Type B pancreatic cell (in vitro differentiated cells): ENCODE results near the gene SERINC4. TPM values are rescaled to one million over a fixed set of nuclear protein-coding genes. Genes with fewer than 3 reads are reported as not detected.

ENCODE experiments used
- DNase-seq: peaks from one replicate; pipeline ENCODE4 v3.0.0; 2021; ENCODE audit warnings: mixed read lengths; ENCODE audit not compliant: unreplicated experiment; ENCODE audit errors: extremely low spot score
- H3K27ac Mint-ChIP-seq: 2 replicates; pipeline ENCODE4 v1.8.0; 2021; ENCODE audit warnings: mild to moderate bottlenecking, mixed read lengths
- H3K27me3 Mint-ChIP-seq: 2 replicates; pipeline ENCODE4 v1.8.0; 2021; ENCODE audit warnings: mixed read lengths
- H3K36me3 Mint-ChIP-seq: 2 replicates; pipeline ENCODE4 v1.8.0; 2021; ENCODE audit warnings: mixed read lengths
- H3K4me1 Mint-ChIP-seq: one replicate; pipeline ENCODE4 v1.8.0; 2021; ENCODE audit warnings: mixed read lengths; ENCODE audit not compliant: unreplicated experiment
- H3K4me3 Mint-ChIP-seq: 2 replicates; pipeline ENCODE4 v1.8.0; 2021; ENCODE audit warnings: mild to moderate bottlenecking, mixed read lengths
- H3K9me3 Mint-ChIP-seq: 2 replicates; pipeline ENCODE4 v1.8.0; 2021; ENCODE audit warnings: mixed read lengths
- CTCF ChIP-seq: fragments of 200-600 bp; sonication (generic); conservative IDR thresholded peaks from 2 replicates; pipeline ENCODE4 v1.5.0; 2021; ENCODE audit warnings: antibody characterized with exemption, mild to moderate bottlenecking
- total RNA-seq: library from RNA; stranded (reverse); gene quantifications from 2 replicates; pipeline ENCODE4 v1.2.1, GENCODE V29; 2021; ENCODE audit warnings: low replicate concordance

Gene SERINC4
- total RNA-seq, 1 donor from 2014 or later, result 0.17 TPM

GRCh38 chr15:43776718-43777266 is 23.2 kb downstream of the SERINC4 start, which contains the start of gene ELL3:
Gene ELL3 (minus strand): TSS chr15:43776966. CDS start chr15:43776901, 65 bp downstream.
- Mint-ChIP-seq H3K36me3 (peaks cover 12% of the 10 kb centered on the region), H3K9me3 (no peaks in the 10 kb centered on the region), H3K4me3 (peak within 1 kb of the TSS; percentile 90), H3K27ac (peak within 1 kb of the TSS; percentile 87), H3K27me3 (no peaks in the 10 kb centered on the region), H3K4me1 (peaks cover 12% of the 10 kb centered on the region)
- no peak for DNase-seq
- no peak for TF ChIP-seq CTCF

GRCh38 chr15:43776101-43776717 is 23.8 kb downstream of the SERINC4 start:
- Mint-ChIP-seq H3K4me3 (peak overlapping the region; percentile 90), H3K36me3 (peaks cover 15% of the 10 kb centered on the region), H3K4me1 (peaks cover 14% of the 10 kb centered on the region), H3K9me3 (no peaks in the 10 kb centered on the region), H3K27ac (peak overlapping the region; percentile 87), H3K27me3 (no peaks in the 10 kb centered on the region)
- DNase-seq, result no peak
- TF ChIP-seq CTCF, result no peak

DNA sequence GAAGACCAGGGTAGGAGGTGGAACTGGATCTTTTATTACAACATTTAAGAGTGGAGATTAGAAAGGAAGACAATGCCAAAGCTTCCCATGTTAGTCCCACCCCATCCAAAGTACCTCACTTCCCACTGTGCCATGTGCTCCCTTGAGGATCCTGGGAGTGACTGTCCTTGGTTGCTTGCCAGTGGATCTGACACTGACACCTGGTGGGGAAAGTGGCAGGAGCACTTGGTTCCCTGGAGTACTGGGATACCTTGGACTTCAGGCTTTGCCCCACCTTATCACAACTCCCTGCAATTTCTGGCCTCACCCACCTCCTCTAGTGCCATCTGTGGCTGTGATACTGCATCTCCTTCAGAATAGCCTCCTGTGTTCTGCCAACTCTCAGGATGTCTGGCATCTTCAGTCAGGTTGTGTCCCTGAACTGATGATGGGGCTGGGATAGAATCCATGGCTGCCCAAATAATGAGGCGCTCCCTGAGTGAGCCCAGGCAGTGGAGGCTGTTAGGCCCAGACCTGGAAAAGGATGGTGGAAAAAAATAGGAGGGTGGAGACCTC is 24.5 kb downstream of the SERINC4 start:
- peak overlapping the region; percentile 87 for H3K27ac Mint-ChIP-seq
- peak; percentile 50 for TF ChIP-seq CTCF
- peak overlapping the region; percentile 90 for H3K4me3 Mint-ChIP-seq
- H3K27me3 Mint-ChIP-seq, result no peaks in the 10 kb centered on the region
- H3K36me3 Mint-ChIP-seq, result peaks cover 20% of the 10 kb centered on the region
- DNase-seq, result no peak
- peaks cover 14% of the 10 kb centered on the region for H3K4me1 Mint-ChIP-seq
- no peaks in the 10 kb centered on the region for H3K9me3 Mint-ChIP-seq

DNA sequence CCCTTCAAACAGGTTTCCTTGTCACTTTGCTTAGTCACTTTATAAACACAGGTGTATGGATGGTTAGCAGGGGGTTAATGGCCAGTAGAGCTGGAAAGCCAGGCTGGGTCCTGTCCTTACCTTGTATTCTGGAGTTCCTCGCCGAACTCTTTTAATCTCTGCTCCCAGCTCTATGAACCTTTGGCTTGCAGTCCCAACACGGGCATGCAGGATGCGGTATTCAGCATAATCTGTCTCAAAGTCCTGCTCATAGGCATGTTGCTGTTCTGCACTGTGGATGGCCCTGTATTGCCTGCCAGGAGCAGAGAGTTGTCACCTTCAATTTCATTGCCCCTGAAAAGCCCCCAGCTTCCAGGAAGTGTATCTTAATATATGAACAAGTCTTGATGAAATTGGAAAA is 26.0 kb downstream of the SERINC4 start:
- Mint-ChIP-seq H3K9me3 (no peaks in the 10 kb centered on the region), H3K4me1 (peaks cover 14% of the 10 kb centered on the region), H3K27ac (peak overlapping the region; percentile 69), H3K27me3 (no peaks in the 10 kb centered on the region), H3K36me3 (peaks cover 30% of the 10 kb centered on the region), H3K4me3 (no peak overlapping the region)
- no peak for TF ChIP-seq CTCF
- no peak for DNase-seq

DNA sequence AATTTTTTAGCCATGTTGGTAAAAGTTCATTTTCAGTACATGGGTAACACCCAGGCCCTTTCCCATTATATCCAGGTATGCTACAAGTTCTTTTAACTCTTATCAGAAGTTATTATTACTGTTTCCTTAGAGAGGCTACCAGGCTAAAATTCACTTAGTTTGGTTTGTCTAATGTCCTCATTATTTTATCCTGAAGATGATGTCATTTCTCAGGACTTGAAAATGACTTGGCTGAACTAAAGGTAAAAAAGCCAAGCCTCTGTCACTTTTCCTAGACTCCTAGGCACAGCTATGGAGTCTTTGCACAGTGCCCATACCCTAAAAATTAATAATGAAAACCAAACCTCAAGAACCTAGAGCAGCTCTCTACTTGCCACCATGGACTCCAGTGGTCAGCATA is 27.4 kb downstream of the SERINC4 start:
- no peak for DNase-seq
- Mint-ChIP-seq H3K27me3 (no peaks in the 10 kb centered on the region), H3K9me3 (no peaks in the 10 kb centered on the region), H3K27ac (peak overlapping the region; percentile 99), H3K4me3 (no peak overlapping the region), H3K36me3 (peaks cover 40% of the 10 kb centered on the region), H3K4me1 (peaks cover 13% of the 10 kb centered on the region)
- TF ChIP-seq CTCF, result no peak
